GM03348 (cell line): ENCODE data around the gene LYZL4.

Experiments
- DNase-seq: peaks from one replicate; pipeline ENCODE4 v3.0.0; 2012; ENCODE audit warnings: low spot score

LYZL4 gene

GRCh38 chr3:42371776-42372175, 38.6 kb downstream of the LYZL4 start:
- no peak for DNase-seq

GRCh38 chr3:42369832-42370231, 40.6 kb downstream of the LYZL4 start:
- no peak for DNase-seq

GRCh38 chr3:42369304-42369703, 41.1 kb downstream of the LYZL4 start:
- DNase-seq, result no peak

DNA sequence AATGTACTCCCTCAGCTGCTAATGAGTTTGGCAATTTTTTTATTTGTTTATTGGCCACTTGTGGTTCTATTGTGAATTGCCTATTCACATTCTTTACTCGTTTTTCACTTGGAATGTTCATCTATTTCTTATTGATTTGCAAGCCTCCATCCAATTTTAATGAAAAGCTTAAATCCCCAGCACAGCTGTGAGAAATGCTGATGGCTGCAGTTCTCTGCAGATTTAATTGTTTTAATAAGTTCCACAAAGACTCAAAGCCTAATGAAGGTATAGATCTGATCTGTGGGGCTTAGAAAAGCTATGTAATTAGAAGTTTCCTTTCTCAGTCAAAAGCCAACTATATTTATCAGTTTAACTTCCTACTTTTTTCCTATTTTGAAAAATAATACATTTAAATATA, 41.5 kb downstream of the LYZL4 start:
- no peak for DNase-seq

DNA sequence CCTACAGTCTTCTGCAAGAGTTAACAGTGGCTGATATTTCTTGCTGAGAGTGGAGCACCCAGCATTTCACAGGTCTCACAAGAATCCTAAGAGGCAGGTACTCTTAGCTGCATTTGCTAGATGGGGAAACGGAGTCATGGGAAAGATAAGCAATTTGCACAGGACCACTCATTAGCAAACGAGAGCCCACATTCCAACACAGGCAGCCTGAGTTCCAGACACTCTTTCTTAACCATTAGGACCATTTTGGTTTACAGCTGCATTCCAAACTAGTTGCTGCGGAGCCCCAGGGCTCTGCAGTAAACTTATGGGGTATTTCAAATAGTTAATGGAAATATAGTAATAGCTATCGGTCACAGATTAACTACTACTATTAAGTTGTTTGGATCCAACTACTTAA, 42.5 kb downstream of the LYZL4 start:
- no peak for DNase-seq

- DNase-seq, result no peak
Measured at GRCh38 chr3:42366550-42366949, 43.9 kb downstream of the LYZL4 start.

DNA sequence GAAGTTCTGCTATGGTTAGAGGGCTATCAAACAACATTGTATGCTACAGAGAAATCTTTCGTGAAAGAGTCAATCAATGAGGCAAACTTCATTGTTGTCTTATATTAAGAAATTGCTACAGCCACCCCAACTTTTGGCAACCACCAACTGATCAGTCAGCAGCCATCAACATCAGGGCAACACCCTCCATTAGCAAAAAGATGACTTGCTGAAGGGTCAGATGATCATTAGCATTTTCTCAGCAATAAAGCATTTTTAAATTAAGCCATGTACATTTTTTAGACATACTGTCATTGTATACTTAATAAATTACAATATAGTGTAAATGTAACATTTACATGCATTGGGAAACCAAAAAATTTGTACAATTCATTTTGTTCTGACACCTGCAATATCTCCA, 53.1 kb downstream of the LYZL4 start:
- DNase-seq, result no peak

DNA sequence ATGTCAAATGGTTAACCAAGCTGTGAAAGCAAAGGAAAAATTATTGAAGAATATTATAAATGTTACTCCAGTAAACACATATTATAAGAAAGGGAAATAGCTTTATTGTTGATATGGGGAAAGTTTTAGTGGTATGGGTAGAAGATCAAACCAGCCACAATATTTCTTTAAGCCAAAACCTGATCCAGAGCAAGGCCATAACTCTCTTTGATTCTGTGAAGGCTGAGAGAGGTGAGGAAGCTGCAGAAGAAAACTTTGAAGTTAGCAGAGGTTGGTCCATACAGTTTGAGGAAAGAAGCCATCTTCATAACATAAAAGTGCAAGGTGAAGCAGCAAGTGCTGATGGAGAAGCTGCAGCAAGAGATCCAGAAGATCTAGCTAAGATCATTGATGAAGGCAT, 54.8 kb downstream of the LYZL4 start:
- no peak for DNase-seq

- no peak for DNase-seq
Measured at GRCh38 chr3:42353631-42354030, 56.8 kb downstream of the LYZL4 start.

GRCh38 chr3:42351207-42351606, 59.2 kb downstream of the LYZL4 start:
- peak; percentile 71 for DNase-seq

DNA sequence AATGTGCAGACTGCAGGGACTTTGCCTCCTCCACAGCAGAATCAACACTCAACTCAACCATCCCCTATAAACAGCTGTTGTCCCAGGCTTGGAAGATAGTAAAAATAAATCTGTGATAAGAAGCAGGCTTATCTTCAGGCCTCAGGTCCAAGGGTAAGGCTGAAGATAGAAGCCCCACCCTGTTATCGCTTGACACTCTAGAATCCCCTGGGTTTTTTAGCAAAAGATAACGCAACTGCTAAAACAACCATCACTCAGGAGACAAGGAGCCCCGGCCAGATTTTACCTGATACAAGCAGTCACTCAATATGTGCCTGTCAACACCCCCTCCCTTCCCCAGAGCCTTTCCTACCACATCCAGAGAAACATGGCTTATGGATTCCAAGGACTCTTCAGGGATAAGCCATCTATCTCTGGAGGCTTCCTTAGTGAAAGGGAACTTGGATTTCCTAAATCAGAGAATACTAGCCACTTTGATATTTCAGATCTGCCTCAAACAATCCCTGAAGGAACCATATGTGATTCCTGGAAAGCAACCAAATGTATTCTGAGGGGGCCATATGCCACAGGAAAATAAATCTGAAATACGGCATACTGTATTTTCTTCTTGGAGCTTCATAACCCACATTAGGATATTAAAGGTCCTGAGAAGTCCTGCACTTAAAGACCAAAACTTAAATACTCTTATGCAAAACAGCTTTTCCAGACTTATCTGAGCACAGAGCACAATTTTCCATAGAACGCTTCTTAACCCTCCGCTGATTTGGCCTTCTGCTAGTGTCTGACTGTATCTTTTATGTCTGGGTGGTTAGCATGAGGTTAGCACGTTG, 60.4 kb downstream of the LYZL4 start:
- DNase-seq, result no peak

DNA sequence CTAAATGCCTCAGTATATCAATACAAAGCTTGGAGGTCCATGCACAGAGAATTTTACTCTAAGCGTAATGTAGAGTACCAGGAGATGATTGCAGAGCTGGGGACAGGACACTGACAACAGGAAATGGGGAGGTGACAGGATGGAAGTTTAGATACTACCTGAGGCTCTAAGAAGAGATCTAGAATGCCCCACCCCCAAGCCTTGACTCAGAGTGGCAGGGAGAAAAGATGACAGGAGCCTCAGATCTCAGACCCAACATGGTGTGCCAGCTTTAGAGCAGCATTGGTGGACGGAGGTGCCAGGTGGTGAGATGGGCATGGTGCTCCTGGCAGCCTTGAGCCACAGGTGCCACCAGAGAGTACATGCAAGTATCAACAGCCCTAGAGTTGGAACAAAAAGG, 62.5 kb downstream of the LYZL4 start:
- DNase-seq, result no peak
